Liver (tissue), 9 donors: ENCODE data around the gene INTS12. TPM values are rescaled to one million over a fixed set of nuclear protein-coding genes. Genes with fewer than 3 reads are reported as not detected.

ENCODE experiments used
- DNase-seq: peaks from one replicate; pipeline ENCODE4 v3.0.0-alpha.2; 2017; ENCODE audit warnings: low spot score
- H3K27ac ChIP-seq, 2 donors: one replicate each; pipeline ENCODE4 v1.7.0; 2013; ENCODE audit warnings: inconsistent platforms in 2 of 2, low read length in 2 of 2, control low read depth in 1 of 2, low read depth in 1 of 2, mild to moderate bottlenecking in 1 of 2
- H3K27me3 ChIP-seq, 4 donors: one replicate each; pipeline versions ENCODE4 v1.6.1 to v1.7.0; 2013; ENCODE audit warnings: low read length in 3 of 4, inconsistent platforms in 1 of 4, mild to moderate bottlenecking in 1 of 4, moderate library complexity in 1 of 4; ENCODE audit not compliant: control insufficient read depth in 4 of 4, insufficient read depth in 4 of 4
- H3K36me3 ChIP-seq, 4 donors: one replicate each; pipeline versions ENCODE4 v1.6.1 to v1.7.0; 2013; ENCODE audit warnings: low read length in 3 of 4, mild to moderate bottlenecking in 3 of 4, low read depth in 1 of 4, moderate library complexity in 1 of 4; ENCODE audit not compliant: control insufficient read depth in 4 of 4, insufficient read depth in 3 of 4
- H3K4me1 ChIP-seq, 4 donors: one replicate each; pipeline versions ENCODE4 v1.6.1 to v1.7.0; 2013; ENCODE audit warnings: low read length in 3 of 4, mild to moderate bottlenecking in 3 of 4, moderate library complexity in 1 of 4; ENCODE audit not compliant: control insufficient read depth in 4 of 4, insufficient read depth in 4 of 4
- H3K4me3 ChIP-seq, 3 donors: one replicate each; pipeline versions ENCODE4 v1.6.1 to v1.7.0; 2013; ENCODE audit warnings: low read length in 3 of 3, control low read depth in 1 of 3, low read depth in 1 of 3, mild to moderate bottlenecking in 1 of 3
- H3K9ac ChIP-seq, 2 donors: one replicate each; pipeline ENCODE4 v1.7.0; 2013; ENCODE audit warnings: low read length in 2 of 2, mild to moderate bottlenecking in 2 of 2, moderate library complexity in 2 of 2, control low read depth in 1 of 2, low read depth in 1 of 2
- H3K9me3 ChIP-seq, 4 donors: one replicate each; pipeline versions ENCODE4 v1.6.1 to v1.7.0; 2013; ENCODE audit warnings: low read length in 3 of 4; ENCODE audit not compliant: control insufficient read depth in 4 of 4
- EGR1 ChIP-seq, 2 donors: IDR thresholded peaks; 2 replicates each; pipeline ENCODE4 v1.6.1; 2016 to 2018; ENCODE audit warnings: antibody characterized with exemption in 2 of 2, low read depth in 2 of 2
- FOXA1 ChIP-seq: IDR thresholded peaks from 2 replicates; pipeline ENCODE4 v1.6.1; 2016; ENCODE audit warnings: antibody characterized with exemption
- FOXA2 ChIP-seq: IDR thresholded peaks from 2 replicates; pipeline ENCODE4 v1.6.1; 2016; ENCODE audit warnings: antibody characterized with exemption
- GABPA ChIP-seq, 2 donors: IDR thresholded peaks in 1 of 2; conservative IDR thresholded peaks in 1 of 2; 2 replicates each; pipeline ENCODE4 v1.6.1; 2016; ENCODE audit warnings: antibody characterized with exemption in 2 of 2, mild to moderate bottlenecking in 1 of 2, moderate library complexity in 1 of 2
- HNF4A ChIP-seq, 2 donors: conservative IDR thresholded peaks; 2 replicates each; pipeline ENCODE4 v1.6.1; 2016; ENCODE audit warnings: antibody characterized with exemption in 2 of 2, mild to moderate bottlenecking in 2 of 2
- HNF4G ChIP-seq: IDR thresholded peaks from 2 replicates; pipeline ENCODE4 v1.6.1; 2016; ENCODE audit warnings: antibody characterized with exemption
- JUND ChIP-seq, 2 donors: IDR thresholded peaks; 2 replicates each; pipeline ENCODE4 v1.6.1; 2016; ENCODE audit warnings: antibody characterized with exemption in 2 of 2
- NR2F2 ChIP-seq: IDR thresholded peaks from 2 replicates; pipeline ENCODE4 v1.6.1; 2016; ENCODE audit warnings: antibody characterized with exemption
- RAD21 ChIP-seq, 2 donors: IDR thresholded peaks; 2 replicates each; pipeline ENCODE4 v1.6.1; 2016; ENCODE audit warnings: antibody characterized with exemption in 2 of 2, mild to moderate bottlenecking in 2 of 2
- RXRA ChIP-seq, 2 donors: IDR thresholded peaks; 2 replicates each; pipeline ENCODE4 v1.6.1; 2017 to 2018; ENCODE audit warnings: antibody characterized with exemption in 2 of 2, mild to moderate bottlenecking in 1 of 2
- SP1 ChIP-seq: IDR thresholded peaks from 2 replicates; pipeline ENCODE4 v1.6.1; 2018; ENCODE audit warnings: antibody characterized with exemption, mild to moderate bottlenecking
- TAF1 ChIP-seq: conservative IDR thresholded peaks from 2 replicates; pipeline ENCODE4 v1.6.1; 2016; ENCODE audit warnings: antibody characterized with exemption, mild to moderate bottlenecking
- YY1 ChIP-seq: IDR thresholded peaks from 2 replicates; pipeline ENCODE4 v1.6.1; 2016; ENCODE audit warnings: antibody characterized with exemption, mild to moderate bottlenecking
- WGBS: extraction: QIAGEN DNeasy Blood & Tissue Kit; methylation state at CpG from one replicate; pipeline ENCODE4 v1.1.7; 2013; 5-methylcytosine and 5-hydroxymethylcytosine counted together
- polyA plus RNA-seq, 2 donors: library from polyadenylated mRNA; stranded (reverse) in 1 of 2; unstranded in 1 of 2; fragments of 200-250 nt in 1 of 2; fragments of >200 nt in 1 of 2; fragmentation: Nextera tagmentation in 1 of 2; extraction: Ambion mirVana in 1 of 2; gene quantifications; one replicate each; pipeline versions ENCODE4 v1.2.1 to v1.2.3, GENCODE V29; 2013 to 2015
- total RNA-seq, 2 donors: library from RNA; depleted of rRNA; stranded (reverse); fragments of >200 nt; gene quantifications; one replicate each; pipeline ENCODE4 v1.2.3, GENCODE V29; 2014
- TF ChIP-seq, protein P1 (sequence below): IDR thresholded peaks from 2 replicates; pipeline ENCODE4 v1.6.1; 2016; ENCODE audit warnings: antibody characterized with exemption
- TF ChIP-seq, protein P2 (sequence below): IDR thresholded peaks from 2 replicates; pipeline ENCODE4 v1.6.1; 2016; ENCODE audit warnings: antibody characterized with exemption, mild to moderate bottlenecking
- TF ChIP-seq, protein P3 (sequence below): IDR thresholded peaks from 2 replicates; pipeline ENCODE4 v1.6.1; 2016; ENCODE audit warnings: antibody characterized with exemption
- TF ChIP-seq, protein P4 (sequence below): IDR thresholded peaks from 2 replicates; pipeline ENCODE4 v1.6.1; 2016; ENCODE audit warnings: antibody characterized with exemption
- donor health status: healthy.
- donor health status: healthy.
- donor health status: healthy.
- donor health status: healthy.
- donor health status: healthy.

Gene INTS12
- total and polyA plus RNA-seq, 4 donors = 9.4 to 16.4 (median 13.5) TPM

DNA sequence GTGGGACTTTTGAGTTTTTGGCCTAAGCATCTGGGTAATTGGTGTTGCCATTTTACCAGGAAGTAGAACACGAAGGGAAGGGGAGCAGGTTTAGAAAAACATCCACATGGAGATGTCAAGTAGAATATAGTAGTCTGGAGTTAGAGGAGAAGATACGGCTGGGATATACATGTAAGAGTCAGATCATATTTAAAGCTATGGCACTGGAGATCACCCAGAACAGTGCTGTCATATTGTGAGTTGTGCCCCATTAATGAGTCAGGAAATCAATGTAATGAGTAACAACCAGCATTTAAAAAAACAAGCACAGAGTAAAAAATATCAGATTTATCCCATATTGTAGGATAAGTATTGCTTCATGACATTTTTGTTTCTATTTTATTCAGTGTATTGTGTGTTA, 4.3 kb upstream of the INTS12 start (continued):
- TF ChIP-seq, protein P1, sequence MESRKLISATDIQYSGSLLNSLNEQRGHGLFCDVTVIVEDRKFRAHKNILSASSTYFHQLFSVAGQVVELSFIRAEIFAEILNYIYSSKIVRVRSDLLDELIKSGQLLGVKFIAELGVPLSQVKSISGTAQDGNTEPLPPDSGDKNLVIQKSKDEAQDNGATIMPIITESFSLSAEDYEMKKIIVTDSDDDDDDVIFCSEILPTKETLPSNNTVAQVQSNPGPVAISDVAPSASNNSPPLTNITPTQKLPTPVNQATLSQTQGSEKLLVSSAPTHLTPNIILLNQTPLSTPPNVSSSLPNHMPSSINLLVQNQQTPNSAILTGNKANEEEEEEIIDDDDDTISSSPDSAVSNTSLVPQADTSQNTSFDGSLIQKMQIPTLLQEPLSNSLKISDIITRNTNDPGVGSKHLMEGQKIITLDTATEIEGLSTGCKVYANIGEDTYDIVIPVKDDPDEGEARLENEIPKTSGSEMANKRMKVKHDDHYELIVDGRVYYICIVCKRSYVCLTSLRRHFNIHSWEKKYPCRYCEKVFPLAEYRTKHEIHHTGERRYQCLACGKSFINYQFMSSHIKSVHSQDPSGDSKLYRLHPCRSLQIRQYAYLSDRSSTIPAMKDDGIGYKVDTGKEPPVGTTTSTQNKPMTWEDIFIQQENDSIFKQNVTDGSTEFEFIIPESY = no peak

DNA sequence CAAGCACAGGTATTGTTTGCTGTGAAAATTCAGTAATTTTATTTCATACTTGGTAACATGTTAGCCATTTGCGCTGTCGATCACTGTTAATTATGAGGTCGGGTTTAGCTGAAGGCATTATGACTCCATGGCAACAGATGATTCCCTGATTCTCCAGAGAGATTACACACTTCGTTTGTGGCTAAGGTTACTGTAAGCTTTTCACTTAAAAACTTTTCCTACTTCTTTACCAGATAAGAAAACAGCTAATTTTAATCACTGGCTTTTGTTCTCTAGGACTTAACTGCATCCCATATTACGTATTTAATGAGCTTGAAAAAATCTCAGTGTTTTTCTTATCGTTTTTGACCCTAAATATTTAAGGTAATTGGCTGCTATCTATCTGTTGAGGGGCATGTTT, 2.2 kb upstream of the INTS12 start:
- no peak for DNase-seq
- Histone ChIP-seq H3K27me3 (no peaks in the 10 kb centered on the region), H3K9me3 (no peaks in the 10 kb centered on the region), H3K4me3 (no peak overlapping the region), H3K36me3 (no peaks in the 10 kb centered on the region), H3K27ac (no peak overlapping the region), H3K9ac (no peak overlapping the region), H3K4me1 (peaks cover 6 to 30% (median 24%) of the 10 kb centered on the region in 4 donors)
- WGBS = 88% methylated on average over 6 of the region's 6 CpGs
- TF ChIP-seq, protein P2, sequence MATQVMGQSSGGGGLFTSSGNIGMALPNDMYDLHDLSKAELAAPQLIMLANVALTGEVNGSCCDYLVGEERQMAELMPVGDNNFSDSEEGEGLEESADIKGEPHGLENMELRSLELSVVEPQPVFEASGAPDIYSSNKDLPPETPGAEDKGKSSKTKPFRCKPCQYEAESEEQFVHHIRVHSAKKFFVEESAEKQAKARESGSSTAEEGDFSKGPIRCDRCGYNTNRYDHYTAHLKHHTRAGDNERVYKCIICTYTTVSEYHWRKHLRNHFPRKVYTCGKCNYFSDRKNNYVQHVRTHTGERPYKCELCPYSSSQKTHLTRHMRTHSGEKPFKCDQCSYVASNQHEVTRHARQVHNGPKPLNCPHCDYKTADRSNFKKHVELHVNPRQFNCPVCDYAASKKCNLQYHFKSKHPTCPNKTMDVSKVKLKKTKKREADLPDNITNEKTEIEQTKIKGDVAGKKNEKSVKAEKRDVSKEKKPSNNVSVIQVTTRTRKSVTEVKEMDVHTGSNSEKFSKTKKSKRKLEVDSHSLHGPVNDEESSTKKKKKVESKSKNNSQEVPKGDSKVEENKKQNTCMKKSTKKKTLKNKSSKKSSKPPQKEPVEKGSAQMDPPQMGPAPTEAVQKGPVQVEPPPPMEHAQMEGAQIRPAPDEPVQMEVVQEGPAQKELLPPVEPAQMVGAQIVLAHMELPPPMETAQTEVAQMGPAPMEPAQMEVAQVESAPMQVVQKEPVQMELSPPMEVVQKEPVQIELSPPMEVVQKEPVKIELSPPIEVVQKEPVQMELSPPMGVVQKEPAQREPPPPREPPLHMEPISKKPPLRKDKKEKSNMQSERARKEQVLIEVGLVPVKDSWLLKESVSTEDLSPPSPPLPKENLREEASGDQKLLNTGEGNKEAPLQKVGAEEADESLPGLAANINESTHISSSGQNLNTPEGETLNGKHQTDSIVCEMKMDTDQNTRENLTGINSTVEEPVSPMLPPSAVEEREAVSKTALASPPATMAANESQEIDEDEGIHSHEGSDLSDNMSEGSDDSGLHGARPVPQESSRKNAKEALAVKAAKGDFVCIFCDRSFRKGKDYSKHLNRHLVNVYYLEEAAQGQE = no peak
- no peak for TF ChIP-seq NR2F2
- TF ChIP-seq, protein P1 = no peak
- no peak for TF ChIP-seq FOXA1
- TF ChIP-seq, protein P3, sequence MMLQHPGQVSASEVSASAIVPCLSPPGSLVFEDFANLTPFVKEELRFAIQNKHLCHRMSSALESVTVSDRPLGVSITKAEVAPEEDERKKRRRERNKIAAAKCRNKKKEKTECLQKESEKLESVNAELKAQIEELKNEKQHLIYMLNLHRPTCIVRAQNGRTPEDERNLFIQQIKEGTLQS = no peak
- TF ChIP-seq FOXA2 = no peak
- no peak for TF ChIP-seq GABPA (IDR thresholded peaks at IDR 0.05 in 1 of 2, conservative IDR thresholded peaks at IDR 0.05 in 1 of 2)
- no peak for TF ChIP-seq YY1
- no peak for TF ChIP-seq JUND (IDR thresholded peaks at IDR 0.05)

DNA sequence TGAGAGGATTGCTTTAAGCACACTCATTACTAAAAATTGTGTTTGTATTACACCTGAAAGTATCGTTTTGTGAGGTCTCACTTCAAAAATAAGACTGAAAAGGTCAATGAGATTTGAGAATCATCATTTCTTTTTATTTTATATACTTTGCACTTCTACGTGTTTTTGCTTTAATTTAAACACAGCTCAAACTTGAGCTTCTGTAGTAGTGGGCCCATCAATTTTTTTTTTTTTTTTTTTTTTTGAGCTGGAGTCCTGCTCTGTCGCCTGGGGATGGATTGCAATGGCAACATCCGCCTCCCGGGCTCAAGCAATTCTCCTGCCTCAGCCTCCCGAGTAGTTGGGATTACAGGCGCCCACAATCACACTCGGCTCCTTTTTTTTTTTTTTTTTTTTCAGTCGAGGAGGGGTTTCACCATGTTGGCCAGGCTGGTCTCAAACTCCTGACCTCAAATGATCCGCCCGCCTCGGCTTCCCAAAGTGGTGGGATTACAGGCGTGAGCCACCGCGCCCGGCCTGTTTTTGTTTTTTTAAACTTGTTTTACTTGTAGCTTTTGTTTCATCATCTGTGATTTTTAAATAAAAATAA, 1.6 kb upstream of the INTS12 start:
- H3K36me3 ChIP-seq = no peaks in the 10 kb centered on the region
- no peaks in the 10 kb centered on the region for H3K27me3 ChIP-seq
- no peak overlapping the region for H3K9ac ChIP-seq
- TF ChIP-seq, protein P3 = no peak
- TF ChIP-seq HNF4A (conservative IDR thresholded peaks at IDR 0.05) (no peak), HNF4G (no peak), YY1 (no peak), NR2F2 (no peak), RXRA (IDR thresholded peaks at IDR 0.05) (no peak), RAD21 (IDR thresholded peaks at IDR 0.05) (no peak), JUND (IDR thresholded peaks at IDR 0.05) (no peak), EGR1 (IDR thresholded peaks at IDR 0.05; ENCODE audit: low read depth in 2 of 2) (no peak), TAF1 (no peak), SP1 (no peak)
- TF ChIP-seq, protein P2 = no peak
- TF ChIP-seq, protein P4, sequence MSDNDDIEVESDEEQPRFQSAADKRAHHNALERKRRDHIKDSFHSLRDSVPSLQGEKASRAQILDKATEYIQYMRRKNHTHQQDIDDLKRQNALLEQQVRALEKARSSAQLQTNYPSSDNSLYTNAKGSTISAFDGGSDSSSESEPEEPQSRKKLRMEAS = no peak
- H3K4me1 ChIP-seq = peaks cover 6 to 30% (median 24%) of the 10 kb centered on the region in 4 donors
- no peak overlapping the region for H3K4me3 ChIP-seq
- DNase-seq = no peak
- no peaks in the 10 kb centered on the region for H3K9me3 ChIP-seq
- WGBS = 78% methylated on average over 16 of the region's 16 CpGs
- H3K27ac ChIP-seq = no peak overlapping the region
